H1 (cell line): ENCODE results near the gene MRFAP1. TPM values are rescaled to one million over a fixed set of nuclear protein-coding genes. Genes with fewer than 3 reads are reported as not detected.

ENCODE experiments used
- CTCF ChIA-PET: fragments of 300-600 bp; sonication (Branson Sonifier 250); formaldehyde crosslinking; loops from one replicate; lab custom pipeline; 2021; ENCODE audit not compliant: partially characterized antibody; lab: Charles Lee
- POLR2A ChIA-PET: fragments of 300-600 bp; sonication (Branson Sonifier 250); formaldehyde crosslinking; loops from one replicate; lab custom pipeline; 2021; ENCODE audit warnings: inconsistent platforms; ENCODE audit not compliant: partially characterized antibody; lab: Charles Lee
- DNase-seq, 2 experiments: peaks; one replicate each; pipeline versions ENCODE4 v3.0.0 to v3.0.0-alpha.2; 2010 to 2022; ENCODE audit warnings: low spot score in 2 of 2, low read depth in 1 of 2, mixed read lengths in 1 of 2
- FAIRE-seq: peaks from 2 replicates; lab custom pipeline; 2011; peaks lifted over from hg19 to GRCh38; lab: Jason Lieb, UNC
- H2AFZ ChIP-seq: 2 replicates; pipeline ENCODE4 v1.8.1; 2012; ENCODE audit warnings: low read length, inconsistent platforms
- H2AK5ac ChIP-seq: 2 replicates; pipeline ENCODE4 v1.6.1; 2013; ENCODE audit warnings: low read depth, low read length
- H2BK120ac ChIP-seq: replicated peaks from 2 replicates; pipeline ENCODE3; 2013; ENCODE audit warnings: low read depth, low read length, inconsistent platforms
- H2BK12ac ChIP-seq: 2 replicates; pipeline ENCODE4 v1.6.1; 2013; ENCODE audit warnings: low read depth, low read length
- H2BK15ac ChIP-seq: 2 replicates; pipeline ENCODE4 v1.6.1; 2013; ENCODE audit warnings: low read length
- H2BK20ac ChIP-seq: 2 replicates; pipeline ENCODE4 v1.6.1; 2013; ENCODE audit warnings: low read length
- H2BK5ac ChIP-seq: 2 replicates; pipeline ENCODE4 v1.6.1; 2013; ENCODE audit warnings: low read depth, low read length
- H3K14ac ChIP-seq: 2 replicates; pipeline ENCODE4 v1.6.1; 2013; ENCODE audit warnings: inconsistent platforms; ENCODE audit not compliant: insufficient read length
- H3K18ac ChIP-seq: 2 replicates; pipeline ENCODE4 v1.6.1; 2013; ENCODE audit warnings: low read length; ENCODE audit errors: extremely low read depth
- H3K23ac ChIP-seq: 2 replicates; pipeline ENCODE4 v1.6.1; 2013; ENCODE audit warnings: inconsistent platforms; ENCODE audit not compliant: insufficient read length
- H3K23me2 ChIP-seq: 2 replicates; pipeline ENCODE4 v1.6.1; 2013; ENCODE audit warnings: low read depth, low read length
- H3K27ac ChIP-seq: 2 replicates; pipeline ENCODE4 v1.6.1; 2011; ENCODE audit warnings: low read depth, low read length, inconsistent platforms
- H3K27me3 ChIP-seq, 4 experiments: replicated peaks in 1 of 4; 1 replicate in 1 of 4; 2 replicates in 3 of 4; pipeline versions ENCODE4 v1.6.1 to v1.8.1; 2011 to 2013; ENCODE audit warnings: low read length in 3 of 4, mild to moderate bottlenecking in 3 of 4, inconsistent platforms in 2 of 4, mixed read lengths in 2 of 4, moderate library complexity in 1 of 4; ENCODE audit not compliant: control insufficient read depth in 3 of 4, insufficient read depth in 3 of 4; ENCODE audit errors: extremely low read depth in 1 of 4
- H3K36me3 ChIP-seq, 4 experiments: 2 replicates each; pipeline versions ENCODE4 v1.6.1 to v1.8.1; 2011 to 2013; ENCODE audit warnings: mild to moderate bottlenecking in 4 of 4, low read length in 3 of 4, moderate library complexity in 2 of 4, control low read depth in 1 of 4, inconsistent platforms in 1 of 4; ENCODE audit not compliant: insufficient read depth in 4 of 4, control insufficient read depth in 2 of 4
- H3K4ac ChIP-seq: replicated peaks from 2 replicates; pipeline ENCODE3; 2013; ENCODE audit warnings: low read length, low read depth, mixed read lengths, inconsistent platforms; ENCODE audit not compliant: insufficient read length
- H3K4me1 ChIP-seq, 4 experiments: replicated peaks in 1 of 4; 1 replicate in 1 of 4; 2 replicates in 3 of 4; pipeline versions ENCODE4 v1.6.1 to v1.8.1; 2011 to 2013; ENCODE audit warnings: low read length in 3 of 4, inconsistent platforms in 2 of 4, mixed read lengths in 1 of 4; ENCODE audit not compliant: insufficient read depth in 4 of 4, control insufficient read depth in 3 of 4
- H3K4me2 ChIP-seq, 2 experiments: 2 replicates each; pipeline versions ENCODE4 v1.6.1 to v1.8.1; 2011 to 2013; ENCODE audit warnings: low read depth in 2 of 2, low read length in 2 of 2, control low read depth in 1 of 2, inconsistent platforms in 1 of 2, mild to moderate bottlenecking in 1 of 2; ENCODE audit not compliant: insufficient read depth in 1 of 2
- H3K4me3 ChIP-seq, 4 experiments: fragments of 200-600, 300-600 bp in 1 of 4; sonication (generic), shearing (Covaris generic), sonication (Bioruptor Twin) in 1 of 4; 2 replicates each; pipeline versions ENCODE4 v1.5.1 to v1.8.1; 2011 to 2016; ENCODE audit warnings: low read length in 4 of 4, low read depth in 3 of 4, control low read depth in 2 of 4, inconsistent platforms in 2 of 4, mild to moderate bottlenecking in 2 of 4, mixed read lengths in 1 of 4, moderate library complexity in 1 of 4; ENCODE audit not compliant: insufficient read depth in 2 of 4; ENCODE audit errors: extremely low read depth in 1 of 4
- H3K56ac ChIP-seq: replicated peaks from 2 replicates; pipeline ENCODE3; 2013; ENCODE audit warnings: low read depth, mild to moderate bottlenecking, mixed read lengths, low read length, inconsistent platforms; ENCODE audit not compliant: insufficient read length
- H3K79me1 ChIP-seq: 2 replicates; pipeline ENCODE4 v1.6.1; 2013; ENCODE audit warnings: low read depth, low read length, control low read depth
- H3K79me2 ChIP-seq, 2 experiments: 2 replicates each; pipeline versions ENCODE4 v1.6.1 to v1.8.1; 2012 to 2013; ENCODE audit warnings: low read length in 2 of 2, mild to moderate bottlenecking in 2 of 2, inconsistent platforms in 1 of 2; ENCODE audit not compliant: insufficient read depth in 2 of 2, control insufficient read depth in 1 of 2
- H3K9ac ChIP-seq, 4 experiments: replicated peaks in 1 of 4; 1 replicate in 1 of 4; 2 replicates in 3 of 4; pipeline versions ENCODE4 v1.6.1 to v1.8.1; 2011 to 2013; ENCODE audit warnings: low read depth in 3 of 4, low read length in 3 of 4, control low read depth in 2 of 4, mild to moderate bottlenecking in 2 of 4, moderate library complexity in 2 of 4, inconsistent platforms in 1 of 4; ENCODE audit errors: extremely low read depth in 1 of 4
- H3K9me3 ChIP-seq, 2 experiments: 2 replicates each; pipeline versions ENCODE4 v1.6.1 to v1.8.1; 2012 to 2013; ENCODE audit warnings: mild to moderate bottlenecking in 2 of 2, moderate library complexity in 2 of 2, control low read depth in 1 of 2, inconsistent platforms in 1 of 2, low read depth in 1 of 2, low read length in 1 of 2, mixed read lengths in 1 of 2; ENCODE audit not compliant: insufficient read depth in 2 of 2
- H4K20me1 ChIP-seq, 2 experiments: replicated peaks in 1 of 2; 2 replicates each; pipeline versions ENCODE3 to v1.8.1; 2011 to 2013; ENCODE audit warnings: inconsistent platforms in 2 of 2, low read length in 2 of 2, mild to moderate bottlenecking in 1 of 2; ENCODE audit not compliant: insufficient read depth in 2 of 2, control insufficient read depth in 1 of 2
- H4K5ac ChIP-seq: 2 replicates; pipeline ENCODE4 v1.6.1; 2013; ENCODE audit warnings: low read length, low read depth, mixed read lengths, inconsistent platforms; ENCODE audit not compliant: insufficient read length
- H4K8ac ChIP-seq: 2 replicates; pipeline ENCODE4 v1.8.0; 2013; ENCODE audit warnings: mild to moderate bottlenecking, moderate library complexity, low read length, inconsistent platforms; ENCODE audit not compliant: insufficient read depth; ENCODE audit errors: extremely low read depth
- H4K91ac ChIP-seq: replicated peaks from 2 replicates; pipeline ENCODE3; 2013; ENCODE audit warnings: low read length, mixed read lengths, inconsistent platforms; ENCODE audit not compliant: insufficient read length
- CBX8 ChIP-seq: fragments of 300-800, 300-1000 bp; sonication (generic); IDR thresholded peaks from 2 replicates; pipeline ENCODE4 v1.7.1; 2016; ENCODE audit warnings: low read depth, low read length, borderline replicate concordance
- CTCF ChIP-seq, 3 experiments: IDR thresholded peaks; 1 replicate in 2 of 3; 2 replicates in 1 of 3; pipeline versions ENCODE4 v1.5.1 to v1.6.1; 2011; ENCODE audit warnings: low read length in 3 of 3, mild to moderate bottlenecking in 3 of 3, inconsistent platforms in 2 of 3, low read depth in 1 of 3, moderate library complexity in 1 of 3; ENCODE audit not compliant: insufficient read depth in 1 of 3; ENCODE audit errors: control extremely low read depth in 1 of 3
- FOSL1 ChIP-seq: IDR thresholded peaks from 2 replicates; pipeline ENCODE4 v1.6.1; 2011; ENCODE audit warnings: mild to moderate bottlenecking, low read depth, low read length, moderate library complexity; ENCODE audit not compliant: insufficient read depth
- GTF2F1 ChIP-seq: IDR thresholded peaks from 2 replicates; pipeline ENCODE4 v1.6.1; 2012; ENCODE audit warnings: low read depth, low read length, improper control_type of control experiment, borderline replicate concordance
- KDM4A ChIP-seq: IDR thresholded peaks from one replicate; pipeline ENCODE4 v1.7.1; 2012; ENCODE audit warnings: low read depth, mild to moderate bottlenecking, moderate library complexity, low read length, inconsistent platforms; ENCODE audit not compliant: severe bottlenecking
- MAFK ChIP-seq: IDR thresholded peaks from 2 replicates; pipeline ENCODE4 v1.6.1; 2012; ENCODE audit warnings: low read depth, mild to moderate bottlenecking, improper control_type of control experiment, low read length
- POLR2A ChIP-seq, 2 experiments: IDR thresholded peaks; 1 replicate in 1 of 2; 2 replicates in 1 of 2; pipeline ENCODE4 v1.6.1; 2011; ENCODE audit warnings: low read depth in 2 of 2, low read length in 2 of 2, mild to moderate bottlenecking in 2 of 2; ENCODE audit errors: control extremely low read depth in 1 of 2
- POU5F1 ChIP-seq: IDR thresholded peaks from 2 replicates; pipeline ENCODE4 v1.6.1; 2011; ENCODE audit warnings: low read depth, mild to moderate bottlenecking, low read length, moderate library complexity
- RBBP5 ChIP-seq: IDR thresholded peaks from 2 replicates; pipeline ENCODE4 v1.7.1; 2012; ENCODE audit warnings: low read depth, mild to moderate bottlenecking, inconsistent platforms, low read length, moderate library complexity, borderline replicate concordance
- TCF12 ChIP-seq: IDR thresholded peaks from 2 replicates; pipeline ENCODE4 v1.6.1; 2011; ENCODE audit warnings: low read depth, mild to moderate bottlenecking, low read length
- TEAD4 ChIP-seq: IDR thresholded peaks from 2 replicates; pipeline ENCODE4 v1.6.1; 2012; ENCODE audit warnings: low read depth, low read length, inconsistent platforms, mixed read lengths
- WGBS, 2 experiments: shearing (Covaris generic) in 1 of 2; methylation state at CpG; one replicate each; pipeline versions ENCODE4 v1.1.6 to v1.1.7; 2013 to 2015; ENCODE audit warnings: low lambda C conversion rate in 2 of 2, mixed read lengths in 2 of 2, inconsistent platforms in 1 of 2, low coverage in 1 of 2, missing lambda C conversion rate in 1 of 2; ENCODE audit not compliant: insufficient replicate concordance in 2 of 2, insufficient coverage in 1 of 2, insufficient read length in 1 of 2; ENCODE audit errors: extremely low coverage in 1 of 2, missing lambda C conversion rate in 1 of 2; 5-methylcytosine and 5-hydroxymethylcytosine counted together
- polyA plus RNA-seq, 7 experiments: library from polyadenylated mRNA; depleted of rRNA in 3 of 7; stranded (reverse) in 5 of 7; unstranded in 2 of 7; fragments of >200 nt in 5 of 7; fragments of 200-250 nt in 2 of 7; gene quantifications; 1 replicate in 5 of 7; 2 replicates in 1 of 7; 4 replicates in 1 of 7; pipeline versions ENCODE4 v1.2.1 to v1.2.3, GENCODE V29; 2011 to 2013; ENCODE audit warnings: missing spikeins in 2 of 7, mixed read lengths in 2 of 7
- total RNA-seq: library from RNA; stranded (reverse); fragmentation: NEBNext Ultra II Directional; extraction: Animal tissue kit (Norgen Biotek cat#: 25700); gene quantifications from 2 replicates; pipeline ENCODE4 v1.2.1, GENCODE V29; 2021

Gene MRFAP1
- total and polyA plus RNA-seq, 2 of the 8 experiments (the other 6 are each of a cell fraction or from before 2014, with no cell fraction given): 108 to 307 TPM

- FAIRE-seq: no peak
- Histone ChIP-seq H3K4ac (no peak overlapping the region), H3K27me3 (no peaks in the 10 kb centered on the region), H3K9ac (no peak overlapping the region), H2AFZ (no peak overlapping the region), H2BK120ac (no peak overlapping the region), H3K4me3 (no peak overlapping the region), H3K14ac (no peak overlapping the region), H4K91ac (no peak overlapping the region), H2BK5ac (no peak overlapping the region), H2BK15ac (no peak overlapping the region), H4K8ac (no peak overlapping the region), H2AK5ac (no peak overlapping the region), H3K27ac (no peak overlapping the region), H3K36me3 (no peaks in the 10 kb centered on the region; a peak in 1 of 8 replicates), H4K5ac (no peak overlapping the region), H3K4me1 (no peaks in the 10 kb centered on the region), H3K79me1 (no peaks in the 10 kb centered on the region)
- 83% methylated on average over 2 of the region's 2 CpGs; no CpG with 5 or more reads in 1 of the 2 experiments for WGBS, 2 experiments
- CTCF ChIA-PET: interaction anchor here (1.0 to 1.4 kb wide), 3 partner anchors 9 to 68 kb away, joined by 3 to 4 read pairs (median 3); no protein-coding TSS in a partner anchor
- no peak for DNase-seq
- no peak for TF ChIP-seq CBX8
- TF ChIP-seq POU5F1: no peak
- no peak for TF ChIP-seq MAFK
- no peak for TF ChIP-seq GTF2F1
- TF ChIP-seq CTCF (IDR thresholded peaks at IDR 0.05; ENCODE audit: control extremely low read depth in 1 of 3, insufficient read depth in 1 of 3, low read depth in 1 of 3, low read length in 3 of 3): no peak
- no peak for TF ChIP-seq FOSL1
- no peak for TF ChIP-seq POLR2A (IDR thresholded peaks at IDR 0.05; ENCODE audit: control extremely low read depth in 1 of 2, low read depth in 2 of 2, low read length in 2 of 2)
- no peak for TF ChIP-seq RBBP5
- no peak for TF ChIP-seq TCF12
- no peak for TF ChIP-seq KDM4A
- TF ChIP-seq TEAD4: no peak
- TF ChIP-seq, all 59 proteins: peak for 0
- H2BK12ac ChIP-seq: no peak overlapping the region
- POLR2A ChIA-PET: interaction anchor here (1.3 kb wide), 1 partner anchor 18 kb away, joined by 3 read pairs; the partner anchor contains the start of gene MRFAP1
- no peak overlapping the region for H3K23ac ChIP-seq
- no peaks in the 10 kb centered on the region for H3K23me2 ChIP-seq
- H3K56ac ChIP-seq: no peak overlapping the region
- H3K9me3 ChIP-seq: no peaks in the 10 kb centered on the region
- H3K4me2 ChIP-seq: no peak overlapping the region
- no peaks in the 10 kb centered on the region for H3K79me2 ChIP-seq
- H3K18ac ChIP-seq: no peak overlapping the region
- peaks cover 0 to 8% of the 10 kb centered on the region in 2 experiments for H4K20me1 ChIP-seq
- H2BK20ac ChIP-seq: no peak overlapping the region
Observed at GRCh38 chr4:6622744-6623143, 17.7 kb upstream of the MRFAP1 start.
